ENCODE data around the gene EYS. TPM values are rescaled to one million over a fixed set of nuclear protein-coding genes. Genes with fewer than 3 reads are reported as not detected.

Gene EYS
- total RNA-seq, 1 donor from 2014 or later, result not detected

GRCh38 chr6:64301307-64302236, 1405.5 kb downstream of the EYS start:
- H3K36me3 Mint-ChIP-seq (ENCODE audit: low read depth), result no peaks in the 10 kb centered on the region

GRCh38 chr6:64299176-64299575, 1407.8 kb downstream of the EYS start:
- Mint-ChIP-seq H3K4me1 (no peaks in the 10 kb centered on the region), H3K4me3 (no peak overlapping the region), H3K9me3 (peaks cover 12% of the 10 kb centered on the region), H3K27ac (no peak overlapping the region), H3K27me3 (no peaks in the 10 kb centered on the region), H3K36me3 (ENCODE audit: low read depth) (no peaks in the 10 kb centered on the region)
- DNase-seq, result no peak
- intact Hi-C loops (cut with micrococcal nuclease), result no loop called here

More at GRCh38 chr6:64301307-64302236, 1405.5 kb downstream of the EYS start:
- no peaks in the 10 kb centered on the region for H3K4me1 Mint-ChIP-seq
- peaks cover 12% of the 10 kb centered on the region for H3K9me3 Mint-ChIP-seq
- no peak for DNase-seq
- no peak overlapping the region for H3K27ac Mint-ChIP-seq
- intact Hi-C loops (cut with micrococcal nuclease), result no loop called here
- no peaks in the 10 kb centered on the region for H3K27me3 Mint-ChIP-seq
- no peak overlapping the region for H3K4me3 Mint-ChIP-seq

- intact Hi-C loops (cut with micrococcal nuclease), result no loop called here
Measured at GRCh38 chr6:64294034-64294433, 1413.0 kb downstream of the EYS start.

GRCh38 chr6:64293298-64293697, 1413.7 kb downstream of the EYS start:
- Mint-ChIP-seq H3K4me1 (no peaks in the 10 kb centered on the region), H3K9me3 (peaks cover 3% of the 10 kb centered on the region), H3K36me3 (ENCODE audit: low read depth) (no peaks in the 10 kb centered on the region), H3K27ac (no peak overlapping the region), H3K27me3 (no peaks in the 10 kb centered on the region), H3K4me3 (no peak overlapping the region)
- intact Hi-C loops (cut with micrococcal nuclease), result no loop called here
- DNase-seq, result no peak

More at GRCh38 chr6:64294034-64294433, 1413.0 kb downstream of the EYS start:
- DNase-seq, result no peak
- Mint-ChIP-seq H3K9me3 (peaks cover 6% of the 10 kb centered on the region), H3K27me3 (no peaks in the 10 kb centered on the region), H3K27ac (no peak overlapping the region), H3K4me1 (no peaks in the 10 kb centered on the region), H3K36me3 (ENCODE audit: low read depth) (no peaks in the 10 kb centered on the region), H3K4me3 (no peak overlapping the region)

GRCh38 chr6:64290867-64291266, 1416.2 kb downstream of the EYS start:
- no peaks in the 10 kb centered on the region for H3K36me3 Mint-ChIP-seq (ENCODE audit: low read depth)
- no peak for DNase-seq
- intact Hi-C loops (cut with micrococcal nuclease), result no loop called here
- H3K9me3 Mint-ChIP-seq, result no peaks in the 10 kb centered on the region
- no peak overlapping the region for H3K4me3 Mint-ChIP-seq
- no peak overlapping the region for H3K27ac Mint-ChIP-seq
- no peaks in the 10 kb centered on the region for H3K27me3 Mint-ChIP-seq
- H3K4me1 Mint-ChIP-seq, result no peaks in the 10 kb centered on the region

- H3K36me3 Mint-ChIP-seq (ENCODE audit: low read depth), result no peaks in the 10 kb centered on the region
- DNase-seq, result no peak
- no peaks in the 10 kb centered on the region for H3K4me1 Mint-ChIP-seq
- intact Hi-C loops (cut with micrococcal nuclease), result no loop called here
- H3K9me3 Mint-ChIP-seq, result no peaks in the 10 kb centered on the region
- H3K4me3 Mint-ChIP-seq, result no peak overlapping the region
- no peak overlapping the region for H3K27ac Mint-ChIP-seq
- H3K27me3 Mint-ChIP-seq, result no peaks in the 10 kb centered on the region
Measured at GRCh38 chr6:64289931-64290330, 1417.1 kb downstream of the EYS start.

GRCh38 chr6:64288351-64288750, 1418.7 kb downstream of the EYS start:
- H3K27ac Mint-ChIP-seq, result no peak overlapping the region
- H3K27me3 Mint-ChIP-seq, result no peaks in the 10 kb centered on the region
- H3K4me3 Mint-ChIP-seq, result no peak overlapping the region
- no peaks in the 10 kb centered on the region for H3K9me3 Mint-ChIP-seq
- H3K36me3 Mint-ChIP-seq (ENCODE audit: low read depth), result no peaks in the 10 kb centered on the region
- no peak for DNase-seq
- no peaks in the 10 kb centered on the region for H3K4me1 Mint-ChIP-seq
- intact Hi-C loops (cut with micrococcal nuclease), result no loop called here

GRCh38 chr6:64281167-64281566, 1425.9 kb downstream of the EYS start:
- DNase-seq, result no peak
- intact Hi-C loops (cut with micrococcal nuclease), result no loop called here
- Mint-ChIP-seq H3K9me3 (no peaks in the 10 kb centered on the region), H3K36me3 (ENCODE audit: low read depth) (no peaks in the 10 kb centered on the region), H3K27me3 (no peaks in the 10 kb centered on the region), H3K4me3 (no peak overlapping the region), H3K4me1 (no peaks in the 10 kb centered on the region), H3K27ac (no peak overlapping the region)

GRCh38 chr6:64280569-64280968, 1426.5 kb downstream of the EYS start:
- Mint-ChIP-seq H3K4me1 (no peaks in the 10 kb centered on the region), H3K4me3 (no peak overlapping the region), H3K36me3 (ENCODE audit: low read depth) (no peaks in the 10 kb centered on the region), H3K27ac (no peak overlapping the region), H3K9me3 (no peaks in the 10 kb centered on the region), H3K27me3 (no peaks in the 10 kb centered on the region)
- no peak for DNase-seq
- intact Hi-C loops (cut with micrococcal nuclease), result no loop called here

- Mint-ChIP-seq H3K36me3 (ENCODE audit: low read depth) (no peaks in the 10 kb centered on the region), H3K9me3 (no peaks in the 10 kb centered on the region), H3K4me3 (no peak overlapping the region), H3K4me1 (no peaks in the 10 kb centered on the region), H3K27me3 (no peaks in the 10 kb centered on the region), H3K27ac (no peak overlapping the region)
- intact Hi-C loops (cut with micrococcal nuclease), result no loop called here
- DNase-seq, result no peak
Measured at GRCh38 chr6:64270083-64270482, 1436.9 kb downstream of the EYS start.

- intact Hi-C loops (cut with micrococcal nuclease), result no loop called here
- Mint-ChIP-seq H3K27ac (no peak overlapping the region), H3K4me3 (no peak overlapping the region), H3K36me3 (ENCODE audit: low read depth) (no peaks in the 10 kb centered on the region), H3K27me3 (no peaks in the 10 kb centered on the region), H3K4me1 (no peaks in the 10 kb centered on the region), H3K9me3 (no peaks in the 10 kb centered on the region)
- DNase-seq, result no peak
Measured at GRCh38 chr6:64266351-64266821, 1440.6 kb downstream of the EYS start.

- intact Hi-C loops (cut with micrococcal nuclease), result no loop called here
- Mint-ChIP-seq H3K4me3 (no peak overlapping the region), H3K4me1 (no peaks in the 10 kb centered on the region), H3K27ac (no peak overlapping the region), H3K27me3 (no peaks in the 10 kb centered on the region), H3K9me3 (no peaks in the 10 kb centered on the region), H3K36me3 (ENCODE audit: low read depth) (no peaks in the 10 kb centered on the region)
- no peak for DNase-seq
Measured at GRCh38 chr6:64263778-64264177, 1443.2 kb downstream of the EYS start.

GRCh38 chr6:64259372-64259771, 1447.7 kb downstream of the EYS start:
- Mint-ChIP-seq H3K36me3 (ENCODE audit: low read depth) (no peaks in the 10 kb centered on the region), H3K4me1 (no peaks in the 10 kb centered on the region), H3K9me3 (no peaks in the 10 kb centered on the region), H3K27me3 (no peaks in the 10 kb centered on the region), H3K4me3 (no peak overlapping the region), H3K27ac (no peak overlapping the region)
- intact Hi-C loops (cut with micrococcal nuclease), result no loop called here
- DNase-seq, result no peak

- H3K27me3 Mint-ChIP-seq, result no peaks in the 10 kb centered on the region
- H3K27ac Mint-ChIP-seq, result no peak overlapping the region
- intact Hi-C loops (cut with micrococcal nuclease), result no loop called here
- no peaks in the 10 kb centered on the region for H3K9me3 Mint-ChIP-seq
- no peaks in the 10 kb centered on the region for H3K4me1 Mint-ChIP-seq
- no peak overlapping the region for H3K4me3 Mint-ChIP-seq
- no peaks in the 10 kb centered on the region for H3K36me3 Mint-ChIP-seq (ENCODE audit: low read depth)
- no peak for DNase-seq
Measured at GRCh38 chr6:64258752-64259151, 1448.3 kb downstream of the EYS start.
